GF-D8 (cell line): ENCODE measurements around the gene AMH.
A peak's percentile ranks its signal among the peaks of the same experiment; 100 is the strongest.
"Not testable (repeated sequence)": the region's sequence is repeated elsewhere in the genome, so short reads cannot be mapped to it uniquely, and the experiment has no call there.

Source experiments
- DNase-seq: peaks from one replicate; lab custom pipeline; 2025; lab: John Stamatoyannopoulos, UW

Gene AMH

DNA sequence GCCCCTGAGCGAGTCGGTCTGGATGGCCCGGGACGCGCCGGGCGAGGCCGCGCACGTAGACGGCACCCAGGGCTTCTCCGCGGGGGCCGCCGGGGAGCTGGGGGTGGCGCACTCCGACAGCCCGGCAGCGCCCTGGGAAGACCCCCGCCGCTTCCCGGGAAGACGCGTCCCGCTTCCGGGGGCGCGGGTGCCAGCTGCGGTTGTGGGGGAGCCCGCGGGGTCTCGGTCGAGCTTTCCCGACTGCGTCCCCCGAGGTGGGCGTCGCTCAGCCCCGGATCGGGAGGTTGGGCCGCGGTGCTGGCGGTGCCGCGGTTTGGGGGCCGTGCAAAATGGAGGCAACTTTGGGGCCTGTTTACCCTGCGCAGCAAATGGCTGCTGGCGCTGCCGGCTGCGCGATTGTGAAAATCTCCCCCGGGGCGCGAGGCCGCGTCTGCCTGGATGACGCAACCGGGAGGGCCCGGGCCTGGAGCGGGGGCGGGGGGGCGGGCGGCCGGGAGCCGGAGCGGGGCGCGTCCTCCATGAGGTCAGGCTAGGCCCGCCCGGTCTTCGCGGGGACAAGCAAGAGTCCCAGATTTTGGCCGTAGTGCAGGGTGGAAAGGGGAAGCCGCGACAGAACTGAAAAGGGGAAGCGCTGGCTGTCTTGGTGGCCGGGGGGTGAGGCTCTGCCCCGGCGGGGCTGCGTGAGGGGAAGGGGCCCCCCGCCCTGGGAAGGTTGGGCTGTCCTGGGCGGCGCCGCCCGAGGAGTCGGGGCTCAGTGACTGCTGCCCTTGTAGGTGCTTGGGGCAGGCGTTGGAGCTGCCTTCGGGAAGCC is 21.5 kb downstream of the AMH start:
- DNase-seq, result peak; percentile 90

- no peak for DNase-seq
These were observed 22.3 kb downstream of the AMH start for GRCh38 chr19:2271234-2272103.

DNA sequence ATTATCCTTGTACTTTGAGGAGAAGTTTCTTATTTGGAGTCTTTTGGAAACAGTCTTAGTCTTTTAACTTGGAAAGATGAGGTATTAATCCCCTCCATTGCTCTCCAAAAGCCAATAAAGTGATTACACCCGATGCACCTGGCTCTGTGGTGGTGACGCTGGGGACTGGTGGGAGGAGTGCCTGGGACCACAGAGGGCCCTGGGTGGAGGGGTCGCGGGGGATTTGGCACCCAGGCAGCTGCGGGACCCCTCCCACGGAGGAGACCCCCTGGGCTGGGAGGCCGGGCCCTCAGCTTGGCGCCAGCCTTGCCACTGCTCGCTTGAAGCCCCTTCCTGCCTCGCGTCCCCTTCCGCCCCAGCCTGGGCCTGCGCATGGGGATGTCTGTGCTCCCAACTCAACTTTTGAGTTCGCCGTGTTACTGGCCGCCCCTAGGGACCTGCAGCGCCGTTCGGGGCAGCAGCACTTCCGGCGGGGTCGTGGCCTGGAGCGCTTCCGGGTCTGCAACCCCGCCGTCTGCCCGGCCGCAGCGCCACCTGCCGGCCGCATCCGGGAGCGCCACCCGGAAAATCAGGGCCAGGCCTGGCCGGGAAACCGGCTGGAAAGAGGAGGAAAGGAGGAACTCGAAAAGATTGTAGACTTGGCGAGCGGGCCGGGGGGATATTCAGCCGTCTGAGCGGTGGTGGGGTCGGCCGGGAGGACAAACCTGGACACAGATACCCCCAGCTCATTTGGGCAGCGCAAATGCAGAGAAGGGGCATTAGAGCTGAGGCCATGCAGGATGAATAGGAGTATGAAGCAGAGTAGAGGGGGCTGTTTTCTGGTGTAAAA is 24.4 kb downstream of the AMH start:
- DNase-seq, result peak; percentile 68

GRCh38 chr19:2274185-2274711 is 25.1 kb downstream of the AMH start:
- DNase-seq, result no peak

DNA sequence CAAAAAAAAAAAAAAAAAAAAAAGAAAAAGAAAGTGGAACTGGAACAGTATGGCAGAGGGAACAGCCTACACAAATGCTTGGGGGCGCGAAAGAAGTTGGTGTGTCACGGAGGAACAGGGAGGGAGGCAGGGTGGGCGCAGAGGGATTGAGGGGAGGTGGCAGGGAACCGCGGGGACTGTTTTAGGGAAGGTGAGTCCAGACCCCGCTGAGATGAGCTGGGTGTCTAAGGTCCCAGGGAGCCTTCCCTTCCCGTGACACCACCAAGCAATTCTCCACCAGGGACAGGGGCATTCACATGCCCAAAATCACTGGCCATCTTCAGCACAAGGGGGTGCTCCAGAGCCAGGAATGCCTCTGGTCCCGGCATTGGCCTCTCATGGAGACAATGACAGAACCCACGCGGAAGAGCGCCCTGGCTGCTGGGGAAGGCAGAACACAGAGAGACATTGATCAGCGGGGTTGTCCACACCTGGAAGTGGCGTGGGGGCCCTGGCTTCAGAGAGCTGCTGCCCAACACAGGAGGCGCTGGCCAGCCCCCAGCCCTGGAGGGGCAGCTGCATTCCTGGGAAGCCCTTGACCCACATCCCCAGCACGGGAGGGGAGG is 25.9 kb downstream of the AMH start:
- peak; percentile 23 for DNase-seq

DNA sequence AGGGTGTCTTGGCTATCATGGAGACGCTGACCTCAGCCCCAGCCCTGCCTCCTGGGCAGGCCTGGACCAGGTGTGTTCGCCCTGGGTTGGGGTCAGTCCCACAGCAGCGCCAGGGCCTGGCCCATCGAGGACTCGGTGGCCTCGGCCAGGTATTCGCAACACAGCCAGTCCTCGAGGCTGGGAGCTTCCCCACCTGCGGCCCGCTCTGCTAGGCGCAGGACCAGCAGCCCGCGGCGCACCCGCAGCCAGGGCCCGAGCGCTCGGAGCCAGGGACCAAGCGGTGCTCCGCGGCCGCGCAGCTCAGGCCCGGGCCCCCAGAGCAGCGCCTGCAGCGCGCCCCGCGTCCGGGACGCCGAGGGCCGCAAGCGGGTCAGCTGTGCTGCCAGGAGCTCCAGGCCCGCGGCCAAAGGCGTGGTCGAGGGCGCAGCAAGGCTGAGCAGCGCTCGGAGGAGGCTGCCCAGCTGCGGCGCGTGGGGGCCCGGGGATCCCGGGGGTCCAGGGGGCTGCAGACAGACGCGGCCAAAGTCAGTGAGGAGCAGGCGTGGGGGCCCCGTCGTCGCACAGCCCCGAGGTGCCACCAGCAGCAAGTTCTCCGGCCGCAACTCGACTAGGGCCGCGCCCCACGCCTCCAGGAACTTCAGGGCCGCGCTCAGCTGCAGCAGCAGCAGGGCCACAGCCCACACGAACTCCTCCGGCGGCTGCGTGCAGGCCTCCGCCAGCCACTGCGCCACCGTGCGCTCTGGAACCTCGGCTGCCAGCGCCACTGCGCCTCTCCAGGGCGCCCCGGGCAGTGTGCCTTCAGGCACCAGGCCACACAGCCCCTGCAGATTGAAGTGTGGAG is 26.7 kb downstream of the AMH start:
- DNase-seq, result no peak

DNA sequence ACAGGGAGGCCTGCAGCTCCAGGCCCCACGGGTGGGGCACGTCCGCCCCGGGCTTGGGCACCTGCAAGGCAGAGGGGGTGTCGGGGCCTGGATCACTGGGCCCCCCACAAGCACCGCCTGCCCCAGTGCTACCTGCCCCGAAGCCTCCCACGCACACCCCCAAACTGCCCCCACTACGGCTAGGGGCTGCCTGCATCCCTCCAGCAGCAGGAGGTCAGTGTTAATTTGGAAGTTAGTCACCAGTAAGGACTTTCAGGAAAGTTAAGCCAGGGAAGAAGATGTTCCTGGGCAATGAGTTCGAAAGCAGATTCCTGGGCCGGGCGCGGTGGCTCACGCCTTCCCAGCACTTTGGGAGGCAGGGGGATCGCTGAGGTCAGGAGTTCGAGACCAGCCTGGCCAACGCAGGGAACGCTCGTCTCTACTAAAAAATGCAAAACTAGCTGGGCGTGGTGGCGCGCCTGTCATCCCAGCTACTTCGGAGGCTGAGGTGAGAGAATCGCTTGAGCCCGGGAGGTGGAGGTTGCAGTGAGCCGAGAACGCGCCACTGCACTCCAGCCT is 27.4 kb downstream of the AMH start:
- no peak for DNase-seq

DNA sequence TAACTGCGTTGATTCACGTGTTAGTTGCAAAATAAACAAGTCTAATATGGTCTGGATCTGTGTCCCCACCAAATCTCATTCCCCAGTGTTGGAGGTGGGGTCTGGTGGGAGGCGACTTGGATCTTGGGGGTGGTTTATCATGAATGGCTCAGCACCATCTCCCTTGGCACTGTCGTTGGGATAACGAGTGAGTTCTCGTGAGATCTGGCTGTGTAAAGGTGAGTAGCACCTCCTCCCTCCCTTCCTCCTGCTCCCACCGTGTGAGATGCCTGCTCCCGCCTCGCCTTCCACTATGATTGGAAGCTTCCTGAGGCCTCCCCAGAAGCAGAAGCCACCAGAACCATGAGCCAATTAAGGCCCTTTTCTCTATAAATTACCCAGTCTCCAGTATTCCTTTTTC is 28.0 kb downstream of the AMH start:
- DNase-seq, result no peak

- no peak for DNase-seq
These were observed 29.5 kb downstream of the AMH start for GRCh38 chr19:2278459-2279158.

GRCh38 chr19:2280633-2281264 is 31.6 kb downstream of the AMH start:
- DNase-seq, result no peak

- not testable (repeated sequence) for DNase-seq
These were observed 32.3 kb downstream of the AMH start for GRCh38 chr19:2281265-2282061.

DNA sequence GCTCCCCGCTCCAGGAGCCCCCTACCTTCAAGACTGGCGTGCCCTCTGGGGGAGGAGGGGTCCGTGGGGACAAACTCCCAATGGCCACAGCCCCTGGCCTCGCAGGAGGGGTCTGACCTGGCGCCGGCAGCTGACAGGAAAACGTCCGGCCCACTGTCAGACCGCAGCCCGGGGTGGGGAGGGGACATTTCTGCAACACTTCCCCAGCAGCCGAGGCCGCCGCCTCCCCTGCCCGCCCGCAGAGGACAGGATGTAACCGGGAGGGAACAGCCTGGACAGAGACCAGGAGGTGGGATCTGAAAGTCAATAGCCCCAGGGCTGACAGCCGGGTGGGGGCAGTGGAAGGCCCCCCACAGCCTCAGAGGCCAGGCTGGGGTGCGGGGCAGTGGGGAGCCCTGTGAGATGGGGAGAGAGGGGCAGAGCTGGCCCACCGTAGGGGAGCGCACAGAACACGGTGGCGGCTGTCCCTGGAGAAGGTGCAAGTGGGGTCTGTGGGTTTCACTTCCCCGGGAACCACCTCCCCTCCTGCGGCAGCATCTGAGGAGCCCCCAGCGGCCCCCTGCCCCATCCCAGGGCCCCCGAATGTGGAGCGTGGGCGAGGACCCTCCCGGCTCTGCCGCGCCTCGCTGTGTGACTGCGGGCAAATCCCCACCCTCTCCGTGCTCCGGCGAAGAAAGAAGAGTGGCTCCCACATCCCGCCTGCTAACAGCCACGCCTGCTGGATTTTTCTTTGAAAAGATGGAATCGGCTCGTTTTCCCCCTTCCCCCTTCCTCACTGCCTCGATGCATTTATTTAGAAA is 33.1 kb downstream of the AMH start, which contains the start of gene PEAK3:
Gene PEAK3, minus strand, starts transcription at position 114 of the 800 bp plus-strand sequence. CDS start 1,244 bp downstream, outside the sequence.
- peak; percentile 57 for DNase-seq

- DNase-seq, result no peak
These were observed 33.7 kb downstream of the AMH start for GRCh38 chr19:2282862-2283237.

DNA sequence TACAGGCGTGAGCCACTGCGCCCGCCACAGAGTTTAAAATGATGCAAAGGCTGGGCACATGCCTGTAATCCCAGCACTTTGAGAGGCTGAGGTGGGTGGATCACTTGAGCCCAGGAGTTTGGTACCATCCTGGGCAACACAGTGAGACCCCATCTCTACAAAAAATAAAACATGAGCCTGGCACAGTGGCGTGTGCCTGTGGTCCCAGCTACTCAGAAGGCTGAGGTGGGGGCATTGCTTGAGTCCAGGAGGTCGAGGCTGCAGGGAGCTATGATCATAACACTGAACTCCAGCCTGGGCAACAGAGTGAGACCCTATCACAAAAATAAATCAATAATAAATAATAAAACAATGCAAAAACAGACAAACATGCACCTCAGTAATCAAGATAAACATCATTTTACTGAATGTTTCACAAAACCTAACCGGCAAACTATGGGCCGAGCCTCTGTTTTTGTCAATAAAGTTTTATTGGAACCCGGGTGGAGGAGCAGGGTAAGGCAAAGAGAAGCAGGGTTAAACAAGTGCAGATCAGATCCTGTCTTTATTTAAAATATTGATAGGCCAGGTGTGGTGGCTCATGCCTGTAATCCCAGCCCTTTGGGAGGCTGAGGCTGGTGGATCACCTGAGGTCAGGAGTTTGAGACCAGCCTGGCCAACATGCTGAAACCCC is 34.8 kb downstream of the AMH start:
- no peak for DNase-seq

DNA sequence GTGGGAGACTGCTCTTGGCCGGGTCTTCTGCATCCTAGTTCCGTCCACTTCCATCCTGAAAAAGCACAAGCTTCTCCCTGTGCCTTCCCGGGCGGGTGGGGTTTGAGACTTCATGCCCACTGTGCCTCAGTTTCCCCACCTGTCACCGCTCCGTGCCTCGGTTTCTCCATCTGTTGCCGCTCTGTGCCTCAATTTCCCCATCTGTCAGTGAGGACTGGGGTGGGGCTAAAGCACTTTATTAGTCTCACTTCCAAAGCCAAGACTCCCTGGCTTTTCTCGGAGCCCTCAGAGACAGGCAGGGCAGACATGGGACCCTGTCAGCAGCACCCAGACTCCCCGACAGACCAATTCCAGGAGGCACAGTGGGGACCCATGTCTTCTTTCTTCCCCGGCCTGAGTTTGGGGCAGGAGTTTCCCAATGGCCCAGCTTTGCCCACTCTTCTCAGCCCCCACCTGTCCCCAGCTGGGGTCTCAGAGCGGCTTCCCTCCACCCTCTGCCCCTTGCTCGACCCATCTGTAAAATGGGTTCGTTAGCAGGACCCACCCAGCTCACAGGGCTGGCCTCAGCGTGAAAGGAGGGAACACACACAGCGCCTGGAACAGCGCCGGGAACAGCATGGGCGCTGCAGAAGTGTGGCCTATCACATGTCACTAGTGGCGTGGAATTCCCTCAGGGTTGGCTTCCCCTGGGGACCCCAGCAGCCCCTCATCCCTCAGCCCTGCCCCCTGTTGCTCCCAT is 37.4 kb downstream of the AMH start:
- no peak for DNase-seq
